Natural killer cell (primary cell): ENCODE data around the gene INPP5D. TPM values are rescaled to one million over a fixed set of nuclear protein-coding genes. Genes with fewer than 3 reads are reported as not detected.

Experiments
- ATAC-seq, 3 donors: fragments of 150-1000 bp in 2 of 3; fragments of 200-7000 bp in 1 of 3; cut with Tn5 transposase; 1 replicate in 1 of 3; 2 replicates in 2 of 3; pipeline ENCODE4 v1.10.0; 2021; ENCODE audit warnings: mild to moderate bottlenecking in 2 of 3, moderate library complexity in 2 of 3
- DNase-seq, 2 donors: peaks; one replicate each; pipeline versions ENCODE4 v3.0.0 to v3.0.0-alpha.2; 2013 to 2021; ENCODE audit warnings: mixed read lengths in 1 of 2
- H3K27ac ChIP-seq: one replicate; pipeline ENCODE4 v1.5.1; 2013; ENCODE audit warnings: mild to moderate bottlenecking, low read length
- H3K27me3 ChIP-seq: one replicate; pipeline ENCODE4 v1.6.1; 2013; ENCODE audit warnings: low read length; ENCODE audit not compliant: control insufficient read depth, insufficient read depth
- H3K36me3 ChIP-seq: one replicate; pipeline ENCODE4 v1.6.1; 2013; ENCODE audit warnings: low read length; ENCODE audit not compliant: control insufficient read depth, insufficient read depth
- H3K4me1 ChIP-seq: one replicate; pipeline ENCODE4 v1.6.1; 2013; ENCODE audit warnings: low read length; ENCODE audit not compliant: control insufficient read depth, insufficient read depth
- H3K4me3 ChIP-seq: one replicate; pipeline ENCODE4 v1.5.1; 2013; ENCODE audit warnings: low read length
- H3K9me3 ChIP-seq: one replicate; pipeline ENCODE4 v1.6.1; 2013; ENCODE audit warnings: low read length; ENCODE audit not compliant: control insufficient read depth, insufficient read depth
- H3K27ac Mint-ChIP-seq, 2 donors: one replicate each; pipeline ENCODE4 v1.8.0; 2022; ENCODE audit warnings: mild to moderate bottlenecking in 2 of 2, mixed read lengths in 2 of 2, moderate library complexity in 1 of 2
- H3K27me3 Mint-ChIP-seq, 2 donors: one replicate each; pipeline ENCODE4 v1.8.0; 2022; ENCODE audit warnings: low read depth in 2 of 2, mixed read lengths in 2 of 2
- H3K36me3 Mint-ChIP-seq: one replicate; pipeline ENCODE4 v1.8.0; 2022; ENCODE audit warnings: mixed read lengths
- H3K4me1 Mint-ChIP-seq, 2 donors: one replicate each; pipeline ENCODE4 v1.8.0; 2022; ENCODE audit warnings: mixed read lengths in 2 of 2
- H3K4me3 Mint-ChIP-seq: one replicate; pipeline ENCODE4 v1.8.0; 2022; ENCODE audit warnings: mild to moderate bottlenecking, moderate library complexity, mixed read lengths
- H3K9me3 Mint-ChIP-seq, 2 donors: one replicate each; pipeline ENCODE4 v1.8.0; 2022; ENCODE audit warnings: mixed read lengths in 2 of 2
- WGBS: methylation state at CpG from one replicate; pipeline ENCODE4 v1.1.7; 2013; ENCODE audit warnings: missing lambda C conversion rate; ENCODE audit not compliant: insufficient coverage; 5-methylcytosine and 5-hydroxymethylcytosine counted together
- intact Hi-C: fragments of 100-400 bp; cut with micrococcal nuclease; formaldehyde crosslinking; loops from one replicate; pipeline ENCODE4 v1.14.2; 2022
- total RNA-seq, 4 donors: library from RNA; stranded (reverse); fragments of 120-200 nt in 1 of 4; gene quantifications; one replicate each; pipeline versions ENCODE4 v1.2.3 to v1.2.4, GENCODE V29; 2013 to 2022
- TF ChIP-seq, protein P1 (sequence below): fragments of 200-600 bp; IDR thresholded peaks from one replicate; pipeline ENCODE4 v1.8.0; 2022; ENCODE audit warnings: antibody characterized with exemption

The INPP5D gene
- total RNA-seq, 3 donors from 2014 or later (not counting 1 experiment from before 2014, with no cell fraction given) = 385 to 498 (median 497) TPM

GRCh38 chr2:233255151-233255550, 195.0 kb downstream of the INPP5D start:
- ATAC-seq = no peak
- Histone ChIP-seq H3K9me3 (no peaks in the 10 kb centered on the region), H3K27ac (no peak overlapping the region), H3K4me1 (peaks cover 23% of the 10 kb centered on the region), H3K4me3 (no peak overlapping the region), H3K27me3 (no peaks in the 10 kb centered on the region), H3K36me3 (peaks cover 51% of the 10 kb centered on the region)
- peaks cover 4% of the 10 kb centered on the region for H3K36me3 Mint-ChIP-seq
- TF ChIP-seq, protein P1, sequence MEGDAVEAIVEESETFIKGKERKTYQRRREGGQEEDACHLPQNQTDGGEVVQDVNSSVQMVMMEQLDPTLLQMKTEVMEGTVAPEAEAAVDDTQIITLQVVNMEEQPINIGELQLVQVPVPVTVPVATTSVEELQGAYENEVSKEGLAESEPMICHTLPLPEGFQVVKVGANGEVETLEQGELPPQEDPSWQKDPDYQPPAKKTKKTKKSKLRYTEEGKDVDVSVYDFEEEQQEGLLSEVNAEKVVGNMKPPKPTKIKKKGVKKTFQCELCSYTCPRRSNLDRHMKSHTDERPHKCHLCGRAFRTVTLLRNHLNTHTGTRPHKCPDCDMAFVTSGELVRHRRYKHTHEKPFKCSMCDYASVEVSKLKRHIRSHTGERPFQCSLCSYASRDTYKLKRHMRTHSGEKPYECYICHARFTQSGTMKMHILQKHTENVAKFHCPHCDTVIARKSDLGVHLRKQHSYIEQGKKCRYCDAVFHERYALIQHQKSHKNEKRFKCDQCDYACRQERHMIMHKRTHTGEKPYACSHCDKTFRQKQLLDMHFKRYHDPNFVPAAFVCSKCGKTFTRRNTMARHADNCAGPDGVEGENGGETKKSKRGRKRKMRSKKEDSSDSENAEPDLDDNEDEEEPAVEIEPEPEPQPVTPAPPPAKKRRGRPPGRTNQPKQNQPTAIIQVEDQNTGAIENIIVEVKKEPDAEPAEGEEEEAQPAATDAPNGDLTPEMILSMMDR = no peak
- H3K9me3 Mint-ChIP-seq = no peaks in the 10 kb centered on the region
- H3K4me1 Mint-ChIP-seq = peaks cover 54 to 66% of the 10 kb centered on the region in 2 donors
- WGBS = 90% methylated on average over 11 of the region's 11 CpGs
- peak overlapping the region; percentile 51 to 73 for H3K27ac Mint-ChIP-seq
- H3K27me3 Mint-ChIP-seq = no peaks in the 10 kb centered on the region
- intact Hi-C loops = no loop called here
- DNase-seq = no peak
- H3K4me3 Mint-ChIP-seq = peak overlapping the region; percentile 53

DNA sequence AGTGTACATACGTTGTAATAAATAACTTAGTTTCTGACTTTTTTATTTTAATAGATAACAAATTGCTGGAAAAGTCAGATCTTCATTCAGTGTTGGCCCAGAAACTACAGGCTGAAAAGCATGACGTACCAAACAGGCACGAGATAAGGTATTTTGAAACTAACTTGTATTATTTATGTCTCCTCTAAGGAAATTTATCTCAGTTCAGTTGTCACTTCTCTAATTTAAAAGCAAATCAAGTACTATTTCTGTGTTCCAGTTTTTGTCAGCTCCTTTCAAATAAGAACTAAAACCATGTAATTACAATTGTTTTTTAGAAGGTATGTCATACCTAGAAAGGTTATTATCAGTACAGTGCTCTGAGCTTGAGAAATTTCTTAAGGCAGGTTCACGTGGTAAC, 195.9 kb downstream of the INPP5D start:
- DNase-seq (no peak), ATAC-seq (no peak)
- Histone ChIP-seq H3K27me3 (no peaks in the 10 kb centered on the region), H3K36me3 (peaks cover 57% of the 10 kb centered on the region), H3K9me3 (no peaks in the 10 kb centered on the region), H3K4me1 (peaks cover 21% of the 10 kb centered on the region), H3K27ac (no peak overlapping the region), H3K4me3 (no peak overlapping the region)
- H3K27ac Mint-ChIP-seq = peak overlapping the region; percentile 51 to 73
- H3K4me3 Mint-ChIP-seq = no peak overlapping the region
- H3K9me3 Mint-ChIP-seq = no peaks in the 10 kb centered on the region
- H3K27me3 Mint-ChIP-seq = no peaks in the 10 kb centered on the region
- H3K4me1 Mint-ChIP-seq = peaks cover 53 to 65% of the 10 kb centered on the region in 2 donors
- WGBS = 100% methylated on average over 2 of the region's 4 CpGs
- intact Hi-C loops = no loop called here
- peaks cover 5% of the 10 kb centered on the region for H3K36me3 Mint-ChIP-seq
- TF ChIP-seq, protein P1 = no peak

Other genes starting within 250 kb of the INPP5D start
- 1 to 10 TPM in 1 of 3 donors, under 1 TPM in 2; 0.47 to 1.0 (median 0.98) TPM for gene SNORC, start 190.1 kb upstream of the INPP5D start, total RNA-seq
- not detected for gene NGEF, start 47.1 kb upstream of the INPP5D start, total RNA-seq
- not detected for gene NEU2, start 27.7 kb upstream of the INPP5D start, total RNA-seq
- 100 to 1,000 TPM; 106 to 142 (median 117) TPM for gene ATG16L1, start 191.3 kb downstream of the INPP5D start, total RNA-seq
- gene SAG, start 247.5 kb downstream of the INPP5D start, total RNA-seq = under 1 TPM; 0.11 to 0.33 (median 0.12) TPM